GM06990 (cell line): Measurements from ENCODE around the gene MAGEF1.

Source experiments
- DNase-seq: peaks from one replicate; pipeline ENCODE4 v3.0.0-alpha.2; 2011; ENCODE audit not compliant: insufficient read length; ENCODE audit errors: extremely low read depth
- H3K27me3 ChIP-seq: replicated peaks from 2 replicates; pipeline ENCODE4 v1.6.0; 2011; ENCODE audit warnings: low read length; ENCODE audit not compliant: control insufficient read depth, insufficient read depth
- H3K36me3 ChIP-seq: 2 replicates; pipeline ENCODE4 v1.5.1; 2011; ENCODE audit warnings: low read length; ENCODE audit not compliant: control insufficient read depth, insufficient read depth
- H3K4me3 ChIP-seq: replicated peaks from 2 replicates; pipeline ENCODE4 v1.5.1; 2011; ENCODE audit warnings: low read depth, mild to moderate bottlenecking, control low read depth, low read length
- CTCF ChIP-seq: IDR thresholded peaks from 2 replicates; pipeline ENCODE4 v1.5.1; 2011; ENCODE audit warnings: low read length, control low read depth, mild to moderate bottlenecking, inconsistent platforms; ENCODE audit not compliant: insufficient read depth, poor library complexity, severe bottlenecking

Gene MAGEF1

GRCh38 chr3:184687363-184688015 is 24.4 kb downstream of the MAGEF1 start:
- Histone ChIP-seq H3K36me3 (no peaks in the 10 kb centered on the region), H3K27me3 (no peaks in the 10 kb centered on the region; the same call in none of the 2 replicates), H3K4me3 (no peak overlapping the region)
- no peak for TF ChIP-seq CTCF
- DNase-seq = no peak

GRCh38 chr3:184685646-184686045 is 26.2 kb downstream of the MAGEF1 start:
- no peak for TF ChIP-seq CTCF
- no peaks in the 10 kb centered on the region; the same call in none of the 2 replicates for H3K27me3 ChIP-seq
- no peaks in the 10 kb centered on the region for H3K36me3 ChIP-seq
- DNase-seq = no peak
- H3K4me3 ChIP-seq = no peak overlapping the region

GRCh38 chr3:184685055-184685454 is 26.8 kb downstream of the MAGEF1 start:
- Histone ChIP-seq H3K27me3 (no peaks in the 10 kb centered on the region; the same call in none of the 2 replicates), H3K36me3 (no peaks in the 10 kb centered on the region), H3K4me3 (no peak overlapping the region)
- no peak for TF ChIP-seq CTCF
- DNase-seq = no peak

GRCh38 chr3:184683900-184684560 is 27.8 kb downstream of the MAGEF1 start:
- DNase-seq = no peak
- no peaks in the 10 kb centered on the region; the same call in none of the 2 replicates for H3K27me3 ChIP-seq
- H3K36me3 ChIP-seq = no peaks in the 10 kb centered on the region
- no peak overlapping the region for H3K4me3 ChIP-seq
- no peak for TF ChIP-seq CTCF

GRCh38 chr3:184683234-184683633 is 28.6 kb downstream of the MAGEF1 start:
- TF ChIP-seq CTCF = no peak
- H3K4me3 ChIP-seq = no peak overlapping the region
- no peaks in the 10 kb centered on the region for H3K36me3 ChIP-seq
- no peaks in the 10 kb centered on the region; the same call in none of the 2 replicates for H3K27me3 ChIP-seq
- no peak for DNase-seq
